Esophagus mucosa (tissue), 1 donor: Measurements from ENCODE around the gene WNT3A. TPM values are rescaled to one million over a fixed set of nuclear protein-coding genes. Genes with fewer than 3 reads are reported as not detected.

ENCODE experiments used
- ATAC-seq: fragments of 200-7000 bp; cut with Tn5 transposase; one replicate; pipeline ENCODE4 v1.9.1; 2020
- total RNA-seq: library from RNA; stranded (reverse); gene quantifications from one replicate; pipeline ENCODE4 v1.2.4, GENCODE V29; 2023
- donor health status: DM: yes; HTN: yes; CAD: no.

The WNT3A gene
- total RNA-seq, 1 donor from 2014 or later, result 0.44 TPM

DNA sequence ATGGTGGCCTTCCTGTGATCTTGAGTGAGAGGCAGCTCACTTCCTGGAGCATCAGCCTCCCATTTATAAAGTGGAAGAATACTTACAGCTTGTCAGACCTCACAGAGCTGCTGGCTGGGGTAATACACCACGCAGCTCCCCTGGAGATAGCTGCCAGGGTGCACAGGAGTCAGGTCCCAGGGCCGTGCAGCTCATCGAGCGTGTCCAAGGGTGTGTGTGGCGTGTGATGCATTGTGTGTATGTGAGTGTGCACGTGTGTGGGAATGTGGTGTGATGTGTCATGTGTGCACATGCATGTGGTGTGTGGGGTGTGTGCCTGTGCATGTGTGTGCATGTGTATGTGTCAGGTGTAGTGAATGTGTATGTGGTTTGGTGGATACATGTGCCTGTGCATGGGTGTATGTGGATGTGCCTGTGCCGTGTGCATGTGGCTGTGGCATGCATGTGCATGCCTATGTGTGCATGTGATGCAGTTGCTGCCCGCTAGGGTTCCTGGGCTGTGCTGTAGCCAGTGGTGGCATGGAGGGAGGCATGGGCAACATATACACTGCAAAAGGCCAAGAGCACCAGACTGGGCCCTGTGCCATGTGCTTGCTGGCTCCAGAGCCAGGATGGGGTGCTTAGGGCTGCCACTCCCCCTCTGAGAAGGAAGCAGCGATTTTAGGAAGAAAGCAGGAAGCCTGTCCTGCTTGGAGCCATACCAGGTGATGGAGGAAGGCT lies 24.6 kb downstream of the WNT3A start:
- peak; percentile 56 for ATAC-seq

DNA sequence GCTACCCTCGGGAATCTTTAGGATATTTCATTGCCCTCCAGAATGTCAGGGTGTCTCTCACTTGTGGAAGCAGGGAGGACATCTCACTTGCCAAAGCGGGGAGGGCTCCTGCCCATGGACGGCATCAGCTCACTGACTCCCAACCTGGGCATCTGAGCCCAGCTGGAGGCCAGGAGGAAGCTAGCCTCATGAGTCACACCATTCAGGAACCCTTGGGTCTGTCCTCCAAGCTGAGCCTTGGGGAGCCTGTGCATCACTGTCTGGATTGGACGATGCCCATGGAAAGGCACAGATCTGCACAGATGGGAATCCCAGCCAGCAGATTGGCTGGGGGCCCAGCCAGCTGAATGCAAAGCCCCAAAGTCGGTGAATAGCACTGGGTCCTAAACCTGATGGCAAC lies 25.2 kb downstream of the WNT3A start:
- no peak for ATAC-seq

DNA sequence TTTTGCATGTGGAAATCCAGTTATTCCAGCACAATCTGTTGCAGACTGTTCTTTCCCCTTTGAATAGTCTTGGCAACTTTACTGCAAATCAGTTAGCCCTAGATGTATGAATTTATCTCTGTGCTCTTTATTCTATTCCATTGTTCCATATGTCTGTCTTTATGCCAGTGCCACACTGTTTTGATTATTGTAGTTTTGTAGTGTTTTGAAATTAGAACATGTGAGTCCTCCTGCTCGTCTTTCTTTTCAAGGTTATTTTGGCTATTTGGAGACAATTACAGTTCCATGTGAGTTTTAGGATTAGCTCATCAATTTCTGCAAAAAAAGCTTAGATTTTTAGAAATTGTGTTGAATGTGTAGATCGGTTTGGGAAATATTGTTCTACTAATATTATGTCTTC lies 26.6 kb downstream of the WNT3A start:
- no peak for ATAC-seq

DNA sequence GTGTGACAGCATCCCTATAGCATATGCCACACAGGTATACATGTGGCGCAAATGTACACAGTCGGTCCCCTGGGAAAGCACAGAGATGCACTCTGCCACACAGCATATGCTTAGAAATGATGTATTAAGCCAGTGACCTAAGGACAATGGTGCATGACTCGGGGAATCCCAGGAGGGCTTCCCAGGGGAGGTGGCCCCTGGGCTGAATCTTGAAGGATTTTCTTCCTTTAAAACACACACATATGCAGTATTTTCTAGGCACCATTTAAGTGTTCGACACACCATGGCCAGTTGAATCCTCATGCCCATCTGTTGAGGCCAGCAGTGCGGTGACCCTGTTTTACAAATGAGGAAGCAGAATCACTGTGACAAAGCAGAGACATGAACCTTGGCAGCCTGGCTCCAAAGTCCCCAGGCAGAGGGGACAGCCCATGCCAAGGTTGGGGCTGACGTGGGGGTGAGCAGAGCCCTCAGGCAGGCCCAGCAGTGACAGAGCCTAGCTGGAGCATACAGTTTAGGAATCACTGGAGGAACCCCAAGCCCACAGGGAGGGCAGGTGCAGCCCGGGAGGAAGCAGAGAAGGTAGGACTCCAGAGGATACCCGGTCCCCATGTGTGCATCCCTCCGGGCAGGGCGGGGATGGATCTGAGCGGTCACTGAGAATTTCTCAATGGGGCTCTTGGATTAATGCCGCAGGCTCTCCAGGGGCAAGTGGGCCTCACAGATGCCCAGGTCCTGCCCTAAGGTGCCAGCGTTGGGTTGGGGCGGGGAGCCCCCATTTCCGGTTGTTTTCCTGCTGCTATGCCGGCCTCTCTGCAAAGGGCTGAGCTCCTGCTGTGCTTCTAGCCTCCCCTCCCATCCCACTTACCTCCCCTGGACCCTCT lies 28.4 kb downstream of the WNT3A start:
- ATAC-seq, result no peak

DNA sequence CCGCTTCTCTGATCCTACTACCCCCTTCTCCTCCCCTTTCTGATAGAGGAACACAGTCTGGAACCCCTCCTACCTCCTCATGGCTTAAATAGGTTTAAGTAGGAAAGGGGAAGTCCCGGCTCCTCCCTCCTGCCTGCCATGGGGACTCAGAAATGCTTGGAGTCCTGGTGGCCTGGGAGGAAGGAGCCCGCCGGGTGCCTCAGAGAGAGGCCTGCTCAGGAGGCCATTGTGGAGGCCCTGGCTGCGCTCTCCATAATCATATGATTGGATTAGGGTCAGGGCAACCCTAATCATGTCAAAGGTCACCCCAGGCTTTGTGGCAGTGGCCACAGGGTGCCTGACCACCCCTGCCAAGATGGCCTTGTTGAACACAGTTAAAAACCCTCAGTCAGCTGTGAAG lies 29.0 kb downstream of the WNT3A start:
- ATAC-seq, result no peak

DNA sequence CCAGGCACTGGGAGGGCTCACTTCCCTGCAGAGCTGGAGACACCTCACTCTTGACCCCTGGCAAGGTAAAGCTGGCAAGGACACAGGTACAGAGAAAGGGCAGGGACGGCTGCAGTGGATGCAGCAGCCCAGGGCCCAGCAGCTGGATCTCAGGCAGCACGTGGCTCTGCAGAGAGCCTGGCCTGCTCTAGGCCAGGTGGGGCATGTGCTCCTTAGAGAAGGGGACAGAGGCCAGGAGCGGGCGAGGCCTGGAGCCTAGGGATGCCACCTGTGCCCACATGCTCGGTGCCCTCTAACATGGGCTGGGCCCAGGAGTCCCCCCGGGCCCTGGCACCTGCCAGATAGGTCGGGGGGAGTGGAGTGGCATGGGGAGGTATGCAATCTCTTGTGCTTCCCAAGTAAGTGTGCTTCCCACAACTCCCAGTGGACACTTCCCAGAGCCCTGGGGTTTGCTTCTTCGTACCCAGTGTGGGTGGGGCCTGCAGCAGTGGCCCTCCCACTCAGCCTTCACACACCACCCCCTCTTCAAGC lies 30.0 kb downstream of the WNT3A start:
- ATAC-seq, result no peak

DNA sequence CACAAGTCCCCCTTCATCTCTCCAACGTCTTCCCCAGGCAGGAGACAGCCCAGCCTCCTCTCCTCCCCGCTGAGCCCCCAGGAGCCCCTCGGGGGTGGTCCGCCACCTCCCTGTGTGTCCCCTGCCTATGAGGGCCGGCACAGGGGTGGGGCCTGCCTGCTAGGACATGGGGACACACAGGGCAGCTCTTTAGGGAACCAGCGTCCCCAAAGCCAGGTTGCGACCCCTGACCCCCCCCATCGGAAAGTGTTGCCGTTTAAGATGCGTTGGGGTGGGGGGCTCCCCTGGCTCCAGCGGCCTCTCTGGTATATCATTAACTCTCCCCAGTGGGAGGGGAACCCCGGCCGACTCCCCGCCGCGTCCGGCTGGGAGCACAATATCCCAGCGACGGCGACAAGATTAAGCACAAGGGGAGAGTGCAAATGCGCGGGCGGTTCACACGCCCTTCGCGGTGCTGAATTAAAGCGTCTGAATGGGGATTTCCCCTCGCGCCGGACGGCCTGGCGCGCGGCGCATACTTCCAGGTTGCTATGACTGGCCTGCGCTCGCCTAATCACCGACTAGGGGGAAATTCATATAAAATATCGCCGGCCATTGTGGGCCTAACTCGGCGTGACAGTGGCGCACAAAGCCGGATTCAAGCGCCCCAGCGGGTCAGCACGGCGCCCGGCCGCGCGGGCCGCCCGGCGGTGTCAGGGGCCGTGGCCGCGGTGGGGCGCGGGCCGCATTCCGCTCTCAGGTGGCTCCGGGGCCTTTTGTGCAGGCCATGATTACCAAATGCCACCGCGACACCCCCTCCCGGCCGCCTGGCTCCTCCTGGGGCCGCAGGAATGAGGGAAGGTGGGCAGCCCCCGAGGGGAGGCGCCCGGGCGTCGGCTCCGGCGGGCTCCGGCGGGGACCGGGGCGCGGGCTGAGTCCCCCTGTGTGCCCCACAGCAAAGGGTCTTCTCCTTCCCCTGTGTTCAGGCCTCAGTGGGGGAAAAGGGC lies 30.9 kb downstream of the WNT3A start:
- ATAC-seq, result peak; percentile 81

DNA sequence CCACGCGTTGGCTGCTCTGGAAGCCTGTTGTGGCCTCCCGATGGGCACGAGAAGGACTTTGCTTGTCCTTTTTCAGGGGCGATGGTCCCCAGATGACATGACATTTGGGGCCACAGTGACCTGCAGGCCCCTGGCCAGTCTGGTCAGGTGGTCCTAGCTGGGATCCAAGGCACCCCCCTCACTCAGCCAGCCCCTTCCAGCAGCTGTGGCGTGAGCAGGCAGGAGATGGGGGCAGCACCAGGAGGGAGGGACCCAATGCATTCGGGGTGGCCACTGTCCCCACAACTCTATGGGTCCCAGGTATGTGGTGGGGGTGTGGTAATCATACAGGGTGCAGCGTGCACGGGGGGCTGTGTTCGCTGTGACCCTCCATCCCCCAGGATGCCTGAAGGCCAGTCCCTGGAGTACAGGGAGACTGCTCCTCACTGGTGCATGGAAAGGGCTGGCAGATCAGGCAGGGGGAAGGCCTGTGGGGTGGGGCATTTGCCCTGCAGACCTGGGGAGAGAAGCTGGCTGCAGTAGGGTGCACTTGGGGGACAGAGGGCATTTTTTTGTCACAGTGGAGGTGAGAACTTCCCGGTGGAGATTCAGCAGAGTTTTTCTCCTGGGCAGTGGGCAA lies 31.7 kb downstream of the WNT3A start:
- no peak for ATAC-seq

DNA sequence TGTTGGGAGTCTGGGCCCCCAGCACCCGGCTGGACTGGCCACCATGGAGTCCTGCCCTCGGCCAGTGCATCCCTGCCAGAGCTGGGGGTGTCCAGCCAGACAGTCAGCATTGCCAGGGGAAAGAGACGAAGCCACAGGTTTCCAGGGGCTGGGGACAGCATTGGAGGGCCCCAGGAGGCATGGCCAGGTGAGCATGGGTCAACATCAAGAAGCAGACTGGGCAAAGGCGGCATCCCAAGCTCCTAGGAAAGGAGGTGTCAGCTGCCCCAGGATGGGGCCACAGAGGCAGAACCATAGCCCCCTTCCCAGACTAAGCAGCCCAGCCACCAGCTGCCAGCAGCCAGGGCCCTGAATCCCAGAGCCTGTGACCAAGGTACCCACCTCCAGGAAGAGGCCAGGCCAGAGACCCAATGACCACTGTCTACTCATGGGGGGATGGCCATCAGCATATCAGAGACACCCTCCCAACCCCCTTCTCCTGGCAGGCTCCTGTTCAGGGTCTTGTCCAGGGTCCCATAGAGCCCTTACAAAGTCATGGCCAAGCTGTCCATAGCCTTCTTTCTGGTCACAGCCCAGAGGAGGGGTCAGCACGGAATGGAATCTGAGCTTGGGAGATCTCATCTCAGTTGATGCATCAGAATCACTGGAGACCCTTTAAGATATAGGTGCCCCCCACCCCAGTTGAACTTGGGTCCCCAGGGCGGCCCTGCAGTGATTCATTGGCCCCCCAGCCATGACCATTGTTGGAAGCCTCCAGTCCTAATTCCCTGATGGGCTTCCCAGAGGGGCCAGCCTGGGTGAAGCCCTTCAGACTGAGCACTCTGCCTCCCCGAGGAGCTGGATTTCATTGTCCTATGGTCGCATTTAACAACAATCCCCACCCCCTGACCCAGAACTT lies 32.5 kb downstream of the WNT3A start:
- no peak for ATAC-seq

DNA sequence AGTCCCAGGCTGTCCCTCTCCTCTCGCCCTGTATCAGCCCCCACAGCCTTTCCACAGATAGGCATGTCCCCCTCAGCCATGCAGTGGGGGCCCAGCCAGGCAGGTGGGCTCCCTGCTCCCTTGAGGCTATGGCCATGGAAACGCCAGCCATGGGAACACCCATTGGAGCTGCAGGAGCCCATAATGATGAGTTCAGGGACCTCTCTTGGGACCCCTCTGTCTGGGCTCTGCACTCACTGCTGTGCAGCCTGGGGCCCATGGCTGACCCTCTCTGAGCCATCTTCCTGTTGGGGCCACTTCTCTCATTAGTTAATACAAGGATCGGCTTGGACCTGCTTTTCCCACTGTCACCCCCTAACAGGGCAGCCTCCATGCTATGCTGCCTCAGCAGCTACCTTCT lies 33.2 kb downstream of the WNT3A start:
- no peak for ATAC-seq

DNA sequence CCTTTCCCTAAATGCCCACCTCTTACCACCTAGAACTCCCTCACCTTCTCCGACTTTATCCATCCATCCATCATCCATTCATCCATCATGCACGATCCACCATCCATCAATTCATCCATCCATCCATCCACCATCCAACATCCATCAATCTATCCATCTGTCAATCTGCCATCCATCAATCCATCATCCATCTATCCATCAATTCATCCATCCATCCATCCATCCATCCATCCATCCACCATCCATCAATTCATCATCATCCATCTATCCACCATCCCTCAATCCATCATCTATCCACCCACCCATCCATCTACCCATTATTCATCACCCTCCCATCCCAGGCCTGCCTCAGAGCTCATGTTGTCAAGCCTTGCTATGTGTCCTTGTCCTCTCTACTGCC lies 34.5 kb downstream of the WNT3A start:
- ATAC-seq, result no peak

DNA sequence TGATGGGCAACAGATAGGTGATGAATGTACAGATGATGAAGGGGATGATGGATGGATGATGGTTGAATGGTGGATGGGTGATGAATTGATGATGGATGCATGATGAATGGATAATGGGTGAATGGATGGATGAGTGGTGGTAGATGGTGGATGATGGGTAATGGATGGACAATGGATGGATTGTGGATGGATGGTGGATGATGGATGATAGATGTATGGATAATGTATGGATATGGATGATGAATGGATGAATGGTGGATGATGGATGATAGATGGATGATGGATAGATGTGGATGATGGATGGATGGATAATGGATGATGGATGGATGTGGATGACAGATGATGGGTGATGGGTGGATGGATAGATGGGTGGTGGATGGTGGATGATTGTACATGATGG lies 35.7 kb downstream of the WNT3A start:
- ATAC-seq, result no peak

DNA sequence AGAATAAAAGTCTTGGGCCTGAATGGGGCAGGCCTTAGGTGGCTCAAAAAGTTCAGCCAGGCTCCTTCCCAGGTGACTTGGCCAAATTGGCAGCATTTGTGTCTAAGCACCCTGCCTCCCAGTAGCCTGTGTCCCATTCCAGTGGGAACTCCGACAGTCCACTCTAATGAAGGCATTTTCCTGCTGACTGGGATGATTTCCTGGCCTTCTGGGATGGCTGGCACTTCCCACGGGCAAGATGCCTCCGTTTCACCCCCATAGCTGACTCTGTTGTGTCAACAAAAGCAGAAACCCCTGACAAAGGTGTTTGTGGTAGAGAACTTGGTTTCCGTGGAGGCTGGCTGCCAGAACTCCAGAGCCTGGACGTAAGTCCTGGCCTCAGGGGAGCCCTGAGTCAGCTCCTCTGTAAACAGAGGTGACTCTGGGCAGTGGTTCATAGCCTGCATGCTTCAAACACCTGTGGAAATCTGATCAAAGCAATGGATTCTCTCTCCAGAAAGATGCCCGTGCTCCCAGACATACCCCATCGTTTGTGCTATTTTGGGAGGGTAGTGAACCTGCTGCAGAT lies 36.6 kb downstream of the WNT3A start:
- peak; percentile 61 for ATAC-seq

DNA sequence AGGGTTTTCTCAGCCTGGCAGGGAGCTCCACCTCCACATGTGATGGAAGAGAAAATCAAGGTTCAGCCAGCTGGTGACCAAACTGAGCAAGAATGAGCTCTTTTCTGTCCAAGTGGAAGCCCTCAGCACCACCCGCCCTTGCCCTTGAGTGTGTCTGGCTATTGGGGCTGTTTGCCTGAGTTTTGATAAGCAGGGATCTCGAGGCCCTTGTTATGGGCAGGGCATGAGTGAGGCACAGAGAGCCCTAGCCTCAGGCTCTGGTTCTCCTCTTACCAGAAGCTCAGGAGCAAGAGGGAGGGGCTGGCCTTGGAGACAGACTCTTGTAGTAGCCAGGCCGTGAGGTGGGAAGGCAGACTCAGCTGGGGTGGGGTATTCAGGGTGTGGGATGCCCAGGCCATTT lies 38.2 kb downstream of the WNT3A start:
- ATAC-seq, result no peak

DNA sequence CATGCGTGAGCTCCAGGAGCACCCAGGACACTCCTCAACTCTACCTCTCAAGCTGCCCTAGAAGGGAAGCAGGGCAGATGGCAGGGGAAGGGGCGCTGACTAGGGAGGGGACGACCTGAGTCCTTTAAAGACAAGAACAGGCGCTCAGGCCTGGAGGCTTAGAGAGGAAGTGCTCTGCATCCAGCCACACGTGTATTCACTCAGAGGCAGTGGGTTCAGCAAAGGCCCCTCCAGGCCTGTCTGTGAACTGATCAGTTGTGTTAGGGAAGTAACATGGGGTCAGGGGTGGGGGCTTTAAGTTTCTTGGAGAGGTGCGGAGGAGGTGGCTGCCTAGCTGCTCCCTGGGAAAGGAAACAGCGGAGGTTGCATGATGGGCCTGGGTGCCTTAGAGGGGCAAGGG lies 38.6 kb downstream of the WNT3A start:
- no peak for ATAC-seq

DNA sequence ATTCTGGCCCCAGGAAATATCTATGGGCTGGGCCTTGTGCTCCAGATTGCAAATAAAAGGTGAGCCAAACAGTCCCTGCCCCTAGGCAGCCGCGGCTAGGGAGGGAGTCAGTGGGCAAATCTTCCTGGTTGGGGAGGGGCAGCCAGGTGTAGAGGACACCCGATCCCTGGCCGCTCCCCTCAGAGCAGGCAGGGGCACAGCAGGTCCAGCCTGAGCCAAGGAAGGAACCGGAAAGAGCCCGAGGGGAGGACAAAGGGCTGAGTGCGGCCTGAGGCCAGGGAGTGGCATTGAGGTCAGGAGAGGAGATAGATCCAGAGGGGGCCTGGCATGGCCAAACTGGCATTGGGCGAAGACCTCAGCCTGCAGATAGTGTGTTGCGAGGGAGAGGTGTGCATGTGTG lies 39.1 kb downstream of the WNT3A start:
- no peak for ATAC-seq

DNA sequence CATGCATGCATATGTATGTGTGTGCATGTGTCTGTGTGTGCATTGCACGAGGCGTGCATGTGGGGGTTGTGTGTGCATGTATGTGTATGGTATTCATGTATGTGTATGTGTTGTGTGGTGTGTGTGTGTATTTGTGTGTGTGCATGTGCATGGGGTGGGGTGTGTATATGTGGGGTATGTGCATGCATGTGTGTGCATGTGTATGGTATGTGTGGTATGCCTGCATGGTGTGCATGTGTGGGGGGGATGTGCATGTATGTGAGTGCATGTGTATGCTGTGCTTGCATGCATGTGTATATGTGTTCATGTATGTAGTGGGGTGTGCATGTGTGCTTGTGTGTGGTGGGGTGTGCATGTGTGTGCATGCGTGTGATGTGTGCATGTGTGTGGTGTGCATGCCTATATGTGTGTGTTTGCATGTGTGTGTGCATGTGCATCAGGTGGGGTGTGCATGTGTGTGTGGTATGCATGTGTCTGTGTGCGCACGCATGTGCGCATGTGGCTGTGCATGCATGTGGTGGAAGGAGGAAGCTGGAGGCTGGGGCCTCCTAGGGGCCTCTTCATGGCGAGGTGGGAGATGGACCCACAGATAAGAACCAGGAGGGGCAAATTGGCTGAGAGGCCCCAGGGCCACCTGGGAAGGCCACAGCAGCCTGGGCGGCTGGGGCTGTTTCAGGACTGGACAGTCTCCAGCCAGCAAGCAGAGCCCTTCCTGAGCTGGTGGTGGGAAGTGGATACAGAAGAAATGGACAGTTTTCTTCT lies 39.8 kb downstream of the WNT3A start:
- no peak for ATAC-seq

DNA sequence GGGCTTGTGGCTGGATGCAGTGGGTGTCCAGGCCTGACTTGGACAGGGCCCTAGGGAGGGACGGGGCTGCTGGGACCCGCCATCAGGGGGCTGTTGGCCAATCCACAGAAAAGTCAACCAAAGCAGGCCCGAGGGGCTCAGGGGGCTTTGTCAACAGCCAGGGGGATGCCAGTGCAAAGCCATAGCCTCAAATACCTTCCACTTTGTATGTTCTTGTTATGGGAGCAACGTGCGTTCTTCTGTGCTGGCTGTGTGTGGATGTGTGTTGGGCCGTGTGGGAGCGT lies 40.3 kb downstream of the WNT3A start:
- no peak for ATAC-seq

DNA sequence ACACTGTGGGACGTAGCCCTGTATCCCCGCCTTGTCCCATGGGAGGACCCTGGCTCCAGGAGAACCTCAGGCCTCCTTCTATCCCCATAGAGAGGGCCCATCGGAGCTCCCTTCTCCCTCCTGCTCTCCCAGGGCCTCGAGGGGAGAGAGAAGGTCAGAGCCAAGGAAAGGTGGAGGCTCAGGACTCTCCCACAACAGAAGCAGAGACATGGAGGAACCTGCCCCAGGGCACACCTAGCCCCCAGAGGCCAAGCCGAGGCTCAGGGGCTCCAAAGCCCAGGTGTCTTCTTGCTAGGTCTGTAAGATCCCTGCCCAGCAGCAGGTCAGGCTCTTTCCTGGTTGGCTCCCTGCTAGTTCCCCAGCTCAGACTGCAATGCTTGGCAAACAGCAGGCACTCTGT lies 41.3 kb downstream of the WNT3A start:
- ATAC-seq, result no peak

DNA sequence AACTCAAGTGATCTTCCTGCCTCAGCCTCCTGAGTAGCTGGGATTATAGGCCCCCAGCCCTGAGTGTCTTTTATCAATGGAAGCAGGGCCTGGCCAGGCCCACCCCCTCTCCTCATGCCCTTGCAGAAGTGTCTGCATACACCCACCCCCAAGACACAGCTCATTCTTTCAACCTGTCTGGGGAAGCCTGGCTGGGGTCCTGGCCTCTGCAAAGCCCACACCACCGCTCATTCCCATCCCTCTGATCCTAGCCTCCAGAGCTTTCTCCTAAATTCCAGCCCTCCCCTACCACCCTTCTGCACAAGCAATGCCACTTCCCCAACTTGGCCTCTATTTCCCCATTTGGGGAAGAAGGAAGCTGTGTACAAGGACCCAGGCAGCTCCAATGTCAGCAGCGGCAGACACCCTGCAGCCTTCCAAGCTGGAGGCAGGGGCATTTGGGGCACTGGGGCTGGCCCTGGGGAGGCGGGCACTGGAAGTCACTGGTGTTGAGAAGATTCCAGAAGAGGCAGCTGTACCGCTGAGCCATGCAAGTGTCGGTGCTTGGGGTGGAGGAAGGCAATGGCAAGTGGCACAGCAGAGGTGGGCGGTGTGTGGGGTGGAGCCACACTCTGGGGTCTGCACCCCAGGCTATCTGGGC lies 42.0 kb downstream of the WNT3A start:
- ATAC-seq, result no peak
